Measurements from ENCODE around the gene CLDN2. TPM values are rescaled to one million over a fixed set of nuclear protein-coding genes. Genes with fewer than 3 reads are reported as not detected.

CLDN2 gene
- total RNA-seq, 4 donors from 2014 or later, result 0.11 to 0.17 TPM; not detected in 2

DNA sequence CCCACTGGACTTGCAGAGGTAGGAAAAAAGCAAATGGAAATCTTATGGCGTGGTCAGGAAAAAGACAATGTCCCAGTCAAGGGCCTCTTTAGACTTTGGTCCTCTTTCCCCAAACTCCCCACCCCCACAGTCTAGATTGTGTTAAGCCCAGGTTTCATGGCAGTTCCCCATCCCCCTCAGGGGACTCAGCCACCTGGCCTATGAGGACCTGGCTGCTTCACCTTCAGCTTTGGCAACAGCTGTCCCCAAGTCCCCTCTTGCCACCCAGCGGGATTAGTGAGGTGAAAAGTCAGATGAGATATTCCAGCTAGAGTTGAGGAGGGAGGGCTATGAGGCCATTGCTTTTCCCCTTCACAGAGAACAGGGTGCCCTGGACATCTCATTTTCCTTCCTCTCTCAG is 17.5 kb upstream of the CLDN2 start:
- intact Hi-C loops (cut with DNase I), result no loop called here
- Histone ChIP-seq H3K36me3 (no peaks in the 10 kb centered on the region), H3K9me3 (no peaks in the 10 kb centered on the region), H3K27me3 (no peaks in the 10 kb centered on the region), H3K27ac (replicated peaks in 1 of 4) (no peak overlapping the region), H3K4me3 (no peak overlapping the region), H3K4me1 (peaks cover 0 to 15% (median 4%) of the 10 kb centered on the region in 4 donors)
- DNase-seq (ENCODE audit: extremely low spot score), result no peak
- 87% methylated on average over 2 of the region's 2 CpGs for WGBS
- TF ChIP-seq POLR2AphosphoS5 (IDR thresholded peaks at IDR 0.05) (no peak), POLR2A (IDR thresholded peaks at IDR 0.05; ENCODE audit: low read depth) (no peak), EP300 (IDR thresholded peaks at IDR 0.05) (no peak)
- TF ChIP-seq, protein P1, sequence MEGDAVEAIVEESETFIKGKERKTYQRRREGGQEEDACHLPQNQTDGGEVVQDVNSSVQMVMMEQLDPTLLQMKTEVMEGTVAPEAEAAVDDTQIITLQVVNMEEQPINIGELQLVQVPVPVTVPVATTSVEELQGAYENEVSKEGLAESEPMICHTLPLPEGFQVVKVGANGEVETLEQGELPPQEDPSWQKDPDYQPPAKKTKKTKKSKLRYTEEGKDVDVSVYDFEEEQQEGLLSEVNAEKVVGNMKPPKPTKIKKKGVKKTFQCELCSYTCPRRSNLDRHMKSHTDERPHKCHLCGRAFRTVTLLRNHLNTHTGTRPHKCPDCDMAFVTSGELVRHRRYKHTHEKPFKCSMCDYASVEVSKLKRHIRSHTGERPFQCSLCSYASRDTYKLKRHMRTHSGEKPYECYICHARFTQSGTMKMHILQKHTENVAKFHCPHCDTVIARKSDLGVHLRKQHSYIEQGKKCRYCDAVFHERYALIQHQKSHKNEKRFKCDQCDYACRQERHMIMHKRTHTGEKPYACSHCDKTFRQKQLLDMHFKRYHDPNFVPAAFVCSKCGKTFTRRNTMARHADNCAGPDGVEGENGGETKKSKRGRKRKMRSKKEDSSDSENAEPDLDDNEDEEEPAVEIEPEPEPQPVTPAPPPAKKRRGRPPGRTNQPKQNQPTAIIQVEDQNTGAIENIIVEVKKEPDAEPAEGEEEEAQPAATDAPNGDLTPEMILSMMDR (IDR thresholded peaks at IDR 0.05), result no peak

DNA sequence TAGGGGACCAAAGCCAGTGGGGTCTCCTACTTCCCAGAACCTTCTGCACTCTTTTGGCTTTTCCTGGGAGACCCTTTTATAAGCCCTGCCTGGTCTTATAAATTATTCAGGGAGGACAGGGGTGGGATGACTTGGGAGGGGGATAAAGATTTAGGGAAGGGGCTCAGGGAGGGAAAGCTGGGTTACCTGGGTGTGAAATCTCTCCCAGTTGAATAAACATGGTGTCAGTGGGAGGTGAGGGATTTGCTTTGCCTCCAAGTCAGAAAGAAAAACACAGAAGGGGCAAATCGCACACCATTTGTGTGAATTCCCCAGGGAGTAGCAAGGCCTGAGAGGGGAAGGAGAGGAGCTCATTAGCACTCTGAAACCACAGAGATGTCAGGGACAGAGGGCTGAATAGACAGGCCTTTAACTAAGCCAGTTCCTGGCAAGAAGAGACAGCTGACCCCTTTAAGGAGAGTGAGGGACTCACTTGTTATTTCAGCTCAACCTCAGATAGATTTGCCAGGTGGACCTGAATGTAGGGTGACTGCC is 16.8 kb upstream of the CLDN2 start, which contains the start of gene RIPPLY1:
TSS of gene RIPPLY1 (minus strand) at position 51 of the 534 bp plus-strand sequence. CDS start 54 bp downstream, outside the sequence.
- Histone ChIP-seq H3K4me1 (peaks cover 0 to 15% (median 4%) of the 10 kb centered on the region in 4 donors), H3K36me3 (no peaks in the 10 kb centered on the region), H3K4me3 (no peak within 1 kb of the TSS), H3K9me3 (no peaks in the 10 kb centered on the region), H3K27ac (replicated peaks in 1 of 4) (no peak within 1 kb of the TSS), H3K27me3 (no peaks in the 10 kb centered on the region)
- TF ChIP-seq, protein P1 (IDR thresholded peaks at IDR 0.05), result no peak
- intact Hi-C loops (cut with DNase I), result no loop called here
- 69% methylated on average over 1 of the region's 1 CpG for WGBS
- DNase-seq (ENCODE audit: extremely low spot score), result no peak

DNA sequence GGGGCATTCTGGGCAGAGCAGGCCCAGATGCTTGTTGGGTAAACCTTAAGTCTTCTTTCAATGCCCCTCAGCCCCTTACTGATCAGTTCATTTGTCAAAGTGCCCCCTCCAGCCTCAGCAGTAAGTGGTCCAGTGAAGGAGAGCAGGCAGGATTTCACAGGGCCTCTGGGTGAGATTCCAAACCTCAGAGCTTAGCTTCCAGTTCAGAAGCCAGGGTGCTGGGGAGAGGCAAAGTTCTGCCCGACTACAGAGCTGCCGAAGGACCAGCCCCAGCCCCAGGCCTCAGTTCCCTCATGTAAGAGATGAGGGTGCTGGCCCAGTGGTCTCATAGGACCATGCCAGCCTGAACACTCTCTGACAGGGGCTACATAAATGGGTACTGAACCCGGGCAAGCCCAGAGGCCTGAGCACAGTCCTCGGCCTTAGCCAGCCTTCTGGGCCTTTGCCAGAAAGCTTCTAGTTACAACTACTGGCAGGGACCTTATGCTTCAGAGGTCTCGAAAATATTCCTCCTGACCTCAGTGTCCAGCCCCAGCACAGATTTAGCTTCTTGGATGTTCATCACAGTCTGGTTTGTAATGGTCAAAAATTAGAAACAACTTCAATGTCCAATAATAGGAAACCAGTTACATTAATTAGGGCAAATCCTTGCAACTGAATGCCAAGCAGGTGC is 16.2 kb upstream of the CLDN2 start:
- TF ChIP-seq, protein P1 (IDR thresholded peaks at IDR 0.05), result no peak
- no peak for TF ChIP-seq POLR2AphosphoS5 (IDR thresholded peaks at IDR 0.05)
- Histone ChIP-seq H3K4me1 (peaks cover 0 to 15% (median 4%) of the 10 kb centered on the region in 4 donors), H3K27me3 (no peaks in the 10 kb centered on the region), H3K27ac (replicated peaks in 1 of 4) (no peak overlapping the region), H3K36me3 (no peaks in the 10 kb centered on the region), H3K4me3 (no peak overlapping the region), H3K9me3 (no peaks in the 10 kb centered on the region)
- intact Hi-C loops (cut with DNase I), result no loop called here
- no peak for DNase-seq (ENCODE audit: extremely low spot score)
- 68% methylated on average over 4 of the region's 5 CpGs for WGBS

DNA sequence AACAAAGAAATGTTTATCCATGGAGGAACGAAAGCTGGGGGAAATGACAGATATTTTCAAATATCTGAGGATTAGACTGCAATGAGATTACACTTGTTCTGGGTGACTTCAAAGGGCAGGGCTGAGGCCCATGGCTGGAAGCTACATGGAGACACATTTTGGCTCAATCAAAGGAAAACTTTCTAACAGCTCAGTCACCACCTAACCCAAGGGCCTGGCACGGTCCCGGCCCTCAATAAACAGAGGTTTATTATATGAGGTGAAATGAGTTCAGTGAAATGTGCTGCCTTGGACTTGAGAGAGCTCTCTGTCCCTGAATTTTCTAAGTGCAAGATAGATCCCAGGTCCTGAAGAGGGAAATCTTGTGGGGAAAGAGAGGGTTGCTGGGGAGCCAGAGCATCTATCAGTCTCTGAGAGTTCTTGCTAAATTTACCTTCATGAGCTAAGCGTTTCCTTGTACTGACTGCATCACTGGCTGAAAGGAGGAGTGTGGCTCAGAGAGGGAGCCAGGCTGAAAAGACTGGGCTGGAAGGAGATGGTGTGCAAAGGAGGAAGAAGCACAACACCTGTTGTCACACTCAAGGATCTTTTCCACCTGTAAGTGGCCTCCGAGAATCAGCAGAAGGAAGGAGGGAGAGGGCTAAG is 15.0 kb upstream of the CLDN2 start:
- Histone ChIP-seq H3K4me3 (no peak overlapping the region), H3K36me3 (no peaks in the 10 kb centered on the region), H3K27ac (replicated peaks in 1 of 4) (no peak overlapping the region), H3K4me1 (peaks cover 0 to 15% (median 4%) of the 10 kb centered on the region in 4 donors), H3K27me3 (no peaks in the 10 kb centered on the region), H3K9me3 (no peaks in the 10 kb centered on the region)
- WGBS, result 56% methylated on average over 5 of the region's 5 CpGs
- intact Hi-C loops (cut with DNase I), result no loop called here
- no peak for DNase-seq (ENCODE audit: extremely low spot score)
- TF ChIP-seq EP300 (IDR thresholded peaks at IDR 0.05) (no peak), POLR2AphosphoS5 (IDR thresholded peaks at IDR 0.05) (no peak), POLR2A (IDR thresholded peaks at IDR 0.05; ENCODE audit: low read depth) (no peak)
- TF ChIP-seq, protein P1 (IDR thresholded peaks at IDR 0.05), result no peak
